PFSK-1 (cell line): Measurements from ENCODE around the gene LYRM1.

Experiments
- FOXP2 ChIP-seq: optimal IDR thresholded peaks from 2 replicates; pipeline ENCODE3; 2011; ENCODE audit warnings: borderline replicate concordance, control low read depth, inconsistent platforms; ENCODE audit not compliant: insufficient read depth; ENCODE audit errors: extremely low read length, extremely low read depth
- POLR2AphosphoS5 ChIP-seq: IDR thresholded peaks from 2 replicates; pipeline ENCODE4 v1.6.1; 2012; ENCODE audit warnings: low read depth, mild to moderate bottlenecking, control low read depth, low read length, moderate library complexity
- REST ChIP-seq, 2 experiments: IDR thresholded peaks; 2 replicates each; pipeline versions ENCODE4 v1.6.1 to v1.8.0; 2011 to 2012; ENCODE audit warnings: low read depth in 2 of 2, low read length in 2 of 2, control low read depth in 1 of 2, inconsistent platforms in 1 of 2, mild to moderate bottlenecking in 1 of 2, moderate library complexity in 1 of 2; ENCODE audit not compliant: insufficient read depth in 1 of 2
- TAF1 ChIP-seq: IDR thresholded peaks from 2 replicates; pipeline ENCODE4 v1.6.1; 2012; ENCODE audit warnings: low read length, control low read depth, borderline replicate concordance; ENCODE audit not compliant: insufficient read depth

GRCh38 chr16:20906341-20907255, 6.0 kb downstream of the LYRM1 start:
- TF ChIP-seq POLR2AphosphoS5: no peak
- TF ChIP-seq TAF1: no peak
- no peak for TF ChIP-seq FOXP2
- no peak for TF ChIP-seq REST (IDR thresholded peaks at IDR 0.05; ENCODE audit: insufficient read depth in 1 of 2, low read depth in 2 of 2, low read length in 2 of 2)
